ENCODE data around the gene NEDD4.
"Not testable (repeated sequence)": the region's sequence is repeated elsewhere in the genome, so short reads cannot be mapped to it uniquely, and the experiment has no call there.

Gene NEDD4

GRCh38 chr15:55993111-55993803 is at the start of gene NEDD4:
NEDD4 (minus strand) TSS chr15:55993612; CDS start chr15:55993555, 57 bp downstream.
- peak; percentile 76 for DNase-seq

DNA sequence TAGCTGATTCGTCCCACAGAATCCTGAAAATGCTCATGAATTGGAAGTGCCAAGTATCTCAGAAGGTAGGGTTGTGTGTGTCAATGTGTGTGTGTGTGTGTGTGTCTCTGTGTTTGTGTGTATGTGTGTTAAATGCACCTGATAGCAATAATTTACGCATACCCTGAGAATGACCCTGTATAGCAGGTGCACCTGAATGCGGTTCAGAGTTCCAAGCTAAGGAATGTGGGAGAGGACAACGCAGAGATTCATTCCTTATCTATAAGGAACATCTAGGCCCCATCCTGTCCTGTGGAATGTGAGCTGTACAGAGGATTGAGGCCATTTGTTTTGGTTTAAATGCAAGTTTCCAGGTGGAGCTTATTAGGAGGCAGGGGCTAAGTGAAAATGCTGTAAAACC is 49.1 kb upstream of the NEDD4 start:
- DNase-seq = no peak

GRCh38 chr15:56042031-56042430 is 48.6 kb upstream of the NEDD4 start:
- DNase-seq = no peak

GRCh38 chr15:56040081-56041035 is 46.9 kb upstream of the NEDD4 start:
- peak; percentile 45 for DNase-seq

GRCh38 chr15:56038707-56039106 is 45.3 kb upstream of the NEDD4 start:
- DNase-seq = peak; percentile 10

GRCh38 chr15:56038015-56038414 is 44.6 kb upstream of the NEDD4 start:
- no peak for DNase-seq

- DNase-seq = no peak
Measured at GRCh38 chr15:56036546-56037067, 43.2 kb upstream of the NEDD4 start.

- DNase-seq = no peak
Measured at GRCh38 chr15:56035166-56035565, 41.8 kb upstream of the NEDD4 start.

GRCh38 chr15:56034514-56034913 is 41.1 kb upstream of the NEDD4 start:
- no peak for DNase-seq

DNA sequence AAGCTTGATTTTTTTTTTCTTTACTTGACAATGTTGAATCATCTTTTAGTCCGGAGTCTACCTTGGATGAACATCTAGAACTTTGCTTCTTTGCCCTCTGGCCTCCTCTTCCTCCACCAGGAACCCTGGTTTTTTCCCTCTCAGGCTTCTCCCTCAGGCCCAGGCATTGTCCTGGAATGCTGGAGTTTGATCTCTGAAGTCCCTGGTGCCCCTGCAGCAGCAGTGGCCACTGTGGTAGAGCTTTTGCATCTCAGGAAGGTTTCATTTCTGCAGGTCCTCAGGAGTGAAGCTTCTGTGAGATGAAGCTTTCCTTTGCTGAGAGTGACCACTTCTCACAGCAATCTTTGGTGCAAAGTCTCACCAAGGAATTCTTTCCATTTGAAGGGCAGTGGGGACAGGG is 39.0 kb upstream of the NEDD4 start:
- DNase-seq = no peak

DNA sequence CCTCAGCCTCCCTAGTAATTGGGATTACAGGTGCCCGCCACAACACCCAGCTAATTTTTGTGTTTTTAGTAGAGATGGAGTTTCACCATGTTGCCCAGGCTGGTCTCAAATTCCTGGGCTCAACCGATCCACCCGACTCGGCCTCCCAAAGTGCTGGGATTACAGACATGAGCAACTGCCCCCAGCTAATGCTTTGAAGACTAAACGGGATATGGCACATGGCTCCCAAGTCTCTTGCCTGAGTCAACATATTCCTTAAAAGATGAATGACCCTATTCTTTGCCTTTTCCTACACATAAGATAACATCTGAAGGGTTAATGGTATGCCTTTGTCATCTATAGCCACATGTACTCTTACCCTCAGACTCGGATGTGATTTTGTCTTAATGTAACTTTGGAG is 38.4 kb upstream of the NEDD4 start:
- no peak for DNase-seq

DNA sequence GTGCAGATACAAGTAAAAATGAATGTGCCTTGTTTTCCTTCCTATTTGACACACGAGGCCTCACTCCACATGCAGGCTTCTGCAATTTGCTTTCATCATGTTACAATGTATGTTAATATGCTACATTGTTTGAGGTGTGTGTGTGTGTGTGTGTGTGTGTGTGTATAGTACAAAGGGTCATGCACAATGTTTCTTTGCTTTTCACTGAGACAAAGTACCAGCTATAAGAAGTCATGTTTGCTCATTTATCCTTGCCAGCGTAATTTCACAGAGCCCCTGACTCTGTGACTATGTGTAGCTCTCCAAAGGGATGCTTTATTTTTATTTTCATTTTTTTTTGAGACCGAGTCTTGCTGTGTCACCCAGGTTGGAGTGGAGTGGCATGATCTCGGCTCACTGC is 38.0 kb upstream of the NEDD4 start:
- DNase-seq = no peak

DNA sequence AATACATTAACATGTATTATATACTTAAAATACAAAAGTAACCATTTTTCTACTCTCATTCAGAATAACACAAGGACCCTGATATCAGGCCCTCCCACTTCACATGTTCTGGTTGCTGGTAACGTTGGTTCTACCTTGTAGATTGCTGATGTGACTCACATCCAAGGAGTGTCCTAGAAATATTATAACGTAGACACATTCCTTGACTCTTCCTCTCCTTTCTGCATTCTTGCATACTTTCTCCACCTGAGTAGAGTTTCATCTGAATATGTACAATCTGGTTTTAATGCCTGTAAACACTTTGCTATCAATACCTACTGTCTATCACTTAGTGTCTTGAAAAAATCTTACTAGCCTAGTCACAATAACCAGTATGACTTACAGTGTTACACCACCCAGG is 35.0 kb upstream of the NEDD4 start:
- DNase-seq = no peak

DNA sequence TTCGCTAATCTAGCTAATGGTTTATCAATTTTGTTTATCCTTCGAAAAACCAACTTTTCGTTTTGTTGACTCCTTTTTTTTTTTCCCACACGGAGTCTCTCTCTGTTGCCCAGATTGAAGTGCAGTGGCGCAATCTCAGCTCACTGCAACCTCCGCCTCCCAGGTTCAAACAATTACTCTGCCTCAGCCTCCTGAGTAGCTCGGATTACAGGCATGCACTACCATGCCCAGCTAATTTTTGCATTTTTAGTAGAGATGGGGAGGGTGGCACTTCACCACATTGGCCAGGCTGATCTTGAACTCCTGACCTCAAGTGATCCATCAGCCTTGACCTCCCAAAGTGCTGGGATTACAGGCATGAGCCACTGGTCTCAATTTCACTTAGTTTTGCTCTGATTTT is 29.7 kb upstream of the NEDD4 start:
- not testable (repeated sequence) for DNase-seq

DNA sequence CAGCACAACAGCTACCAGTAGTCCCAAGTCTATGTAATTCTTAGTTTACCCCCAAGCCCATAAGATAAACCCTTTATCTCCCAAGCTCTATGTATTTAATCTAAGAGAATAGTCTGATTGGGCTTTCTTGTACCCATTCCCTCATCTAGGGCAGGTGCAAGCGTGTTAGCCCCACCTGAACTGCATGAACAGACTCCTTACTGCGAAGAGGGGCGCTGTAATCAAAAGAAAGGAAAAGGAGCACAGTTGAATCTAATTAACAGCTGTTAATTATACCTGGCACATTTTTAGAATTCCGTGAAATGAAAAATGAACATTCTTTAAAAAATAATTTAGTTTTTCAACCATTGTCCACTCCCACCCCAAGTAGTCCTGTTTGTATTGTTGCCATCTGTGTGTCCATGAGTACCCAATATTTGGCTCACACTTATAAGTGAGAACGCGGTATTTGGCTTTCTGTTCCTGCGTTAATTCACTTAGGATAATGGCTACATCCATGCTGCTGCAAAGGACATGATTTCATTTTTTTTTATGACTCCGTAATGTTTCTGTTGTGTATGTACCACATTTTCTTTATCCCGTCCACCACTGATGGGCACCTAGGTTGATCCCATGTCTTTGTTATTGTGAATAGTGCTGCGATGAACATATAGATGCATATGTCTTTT is 26.5 kb upstream of the NEDD4 start:
- no peak for DNase-seq

DNA sequence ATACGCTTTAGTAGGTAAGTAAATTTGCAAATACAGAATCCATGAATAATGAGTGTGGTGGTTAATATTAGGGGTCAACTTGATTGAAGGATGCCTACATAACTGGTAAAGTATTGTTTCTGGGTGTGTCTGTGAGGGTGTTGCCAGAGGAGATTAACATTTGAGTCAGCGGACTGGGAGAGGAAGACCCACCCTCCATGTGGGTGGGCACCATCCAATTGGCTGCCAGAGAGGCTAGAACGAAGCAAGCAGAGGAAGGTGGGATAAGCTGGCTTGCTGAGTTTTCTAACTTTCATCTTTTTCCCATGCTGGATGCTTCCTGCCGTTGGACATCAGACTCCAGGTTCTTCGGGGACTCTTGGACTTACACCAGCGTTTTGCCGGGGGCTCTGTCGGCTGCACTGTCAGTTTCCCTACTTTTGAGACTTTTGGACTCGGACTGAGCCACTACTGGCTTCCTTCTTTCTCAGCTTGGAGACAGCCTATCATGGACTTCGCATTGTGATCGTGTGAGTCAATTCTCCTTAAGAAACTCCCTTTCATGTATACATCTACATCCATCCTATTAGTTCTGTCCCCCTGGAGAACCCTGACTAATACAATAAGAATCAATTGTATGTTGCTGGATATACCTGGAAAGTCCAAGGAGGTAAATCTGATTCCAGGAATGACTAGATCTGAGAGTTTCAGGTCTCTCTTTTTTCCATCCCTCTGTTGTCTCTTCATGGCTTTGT is 25.8 kb upstream of the NEDD4 start:
- no peak for DNase-seq

- no peak for DNase-seq
Measured at GRCh38 chr15:56017920-56018319, 24.5 kb upstream of the NEDD4 start.

DNA sequence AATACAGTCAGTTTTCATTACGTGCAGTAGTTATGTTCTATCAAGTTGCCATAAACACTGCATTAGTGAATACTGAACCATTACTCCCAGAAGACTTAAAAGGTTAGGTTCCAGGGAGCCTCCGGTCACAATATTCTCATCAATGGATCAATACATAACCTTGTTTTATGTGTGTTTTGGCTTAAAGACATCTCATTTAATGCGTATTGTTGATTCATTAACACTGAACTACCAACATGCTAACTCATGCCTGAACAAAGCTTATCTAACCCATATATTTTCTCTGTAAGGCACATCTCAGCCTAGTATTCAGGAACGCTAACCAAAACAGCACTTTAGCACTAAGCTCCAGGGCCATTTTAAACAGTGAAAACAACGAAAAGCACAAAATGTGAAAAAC is 24.1 kb upstream of the NEDD4 start:
- no peak for DNase-seq

GRCh38 chr15:56016281-56016680 is 22.9 kb upstream of the NEDD4 start:
- no peak for DNase-seq

DNA sequence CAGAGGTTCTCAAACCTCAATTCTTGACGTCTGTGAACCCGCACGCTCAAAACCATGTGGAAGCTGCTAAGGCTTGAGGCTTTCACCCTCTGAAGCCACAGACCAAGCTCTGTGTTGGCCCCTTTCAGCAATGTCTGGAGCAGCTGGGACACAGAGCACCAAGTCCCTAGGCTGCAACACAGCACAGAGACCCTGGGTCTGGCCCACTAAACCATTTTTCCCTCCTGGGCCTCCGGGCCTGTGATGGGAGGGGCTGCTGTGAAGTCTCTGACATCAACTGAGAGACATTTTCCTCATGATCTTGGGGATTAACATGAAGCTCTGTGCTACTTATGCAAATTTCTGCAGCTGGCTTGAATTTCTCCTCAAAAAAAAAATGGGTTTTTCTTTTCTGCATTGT is 21.3 kb upstream of the NEDD4 start:
- no peak for DNase-seq

DNA sequence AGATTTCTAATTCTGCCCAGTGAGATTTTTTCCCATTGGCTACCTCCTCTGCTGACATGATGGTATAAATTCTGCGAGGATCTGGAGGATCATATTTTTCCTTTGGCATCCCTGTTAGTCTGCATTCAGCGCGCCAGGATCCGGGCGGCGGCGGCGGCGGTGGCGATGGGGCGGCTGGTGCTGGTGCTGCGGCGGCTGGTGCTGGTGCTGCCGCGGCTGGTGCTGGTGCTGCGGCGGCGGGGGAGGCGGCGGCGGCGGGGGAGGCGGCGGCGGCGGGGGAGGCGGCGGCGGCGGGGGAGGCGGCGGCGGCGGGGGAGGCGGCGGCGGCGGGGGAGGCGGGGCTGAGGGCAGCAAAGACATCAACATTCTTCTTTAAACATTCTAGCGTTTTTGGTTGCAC is 13.6 kb upstream of the NEDD4 start:
- DNase-seq = peak; percentile 12

DNA sequence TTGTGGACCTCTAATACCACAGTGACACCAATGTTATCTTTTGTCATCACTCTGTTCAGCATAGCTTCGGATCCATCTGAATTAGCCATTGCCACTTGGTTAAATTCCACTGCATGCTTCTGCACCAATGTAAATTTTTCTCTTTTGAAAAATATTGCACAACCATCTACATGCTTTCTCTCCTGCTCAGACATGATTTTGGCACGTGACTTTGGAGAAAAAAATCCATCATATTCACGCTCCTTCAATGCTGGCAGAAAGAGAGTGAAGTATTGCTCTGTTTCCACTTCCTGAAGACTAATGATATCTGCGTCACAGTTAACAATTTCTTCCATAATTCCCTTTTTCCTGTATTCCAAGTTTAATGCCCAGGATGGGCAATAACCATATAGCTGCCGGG is 13.0 kb upstream of the NEDD4 start:
- DNase-seq = not testable (repeated sequence)

- not testable (repeated sequence) for DNase-seq
Measured at GRCh38 chr15:56004281-56004680, 10.9 kb upstream of the NEDD4 start.

All from activated naive CD4-positive, alpha-beta T cell treated with Interleukin-2 at 50 U/mL for 16 hours (primary cell).